Activated T-cell treated with anti-CD3 and anti-CD28 coated beads for 1 hour (primary cell): ENCODE results near the gene ITPR3.
"Not testable (repeated sequence)": the region's sequence is repeated elsewhere in the genome, so short reads cannot be mapped to it uniquely, and the experiment has no call there.

Source experiments
- DNase-seq: peaks from one replicate; pipeline ENCODE4 v3.0.0-alpha.2; 2020; ENCODE audit warnings: low read depth

The ITPR3 gene

GRCh38 chr6:33613795-33614168, 7.3 kb upstream of the ITPR3 start:
- DNase-seq: no peak

GRCh38 chr6:33616113-33616512, 5.0 kb upstream of the ITPR3 start:
- DNase-seq: no peak

DNA sequence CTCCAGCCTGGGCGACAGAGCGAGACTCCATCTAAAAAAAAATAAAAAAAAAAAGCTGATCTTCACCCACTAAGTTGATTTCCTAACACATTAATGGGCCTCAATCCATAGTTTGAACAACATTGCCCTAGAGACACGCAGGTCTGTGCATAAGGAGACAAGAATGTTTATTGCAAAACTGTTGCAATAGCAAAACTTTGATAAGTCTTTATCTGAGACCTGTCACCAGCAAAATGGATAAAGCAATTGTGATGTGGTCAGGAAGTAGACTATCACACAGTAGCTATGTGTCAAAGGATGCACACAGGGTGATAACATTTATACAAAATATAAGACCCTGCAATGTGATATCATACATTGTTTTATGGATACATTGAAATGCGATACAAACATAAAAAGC, 4.2 kb upstream of the ITPR3 start:
- no peak for DNase-seq

- DNase-seq: no peak
Measured at GRCh38 chr6:33619166-33619840, 1.8 kb upstream of the ITPR3 start.

DNA sequence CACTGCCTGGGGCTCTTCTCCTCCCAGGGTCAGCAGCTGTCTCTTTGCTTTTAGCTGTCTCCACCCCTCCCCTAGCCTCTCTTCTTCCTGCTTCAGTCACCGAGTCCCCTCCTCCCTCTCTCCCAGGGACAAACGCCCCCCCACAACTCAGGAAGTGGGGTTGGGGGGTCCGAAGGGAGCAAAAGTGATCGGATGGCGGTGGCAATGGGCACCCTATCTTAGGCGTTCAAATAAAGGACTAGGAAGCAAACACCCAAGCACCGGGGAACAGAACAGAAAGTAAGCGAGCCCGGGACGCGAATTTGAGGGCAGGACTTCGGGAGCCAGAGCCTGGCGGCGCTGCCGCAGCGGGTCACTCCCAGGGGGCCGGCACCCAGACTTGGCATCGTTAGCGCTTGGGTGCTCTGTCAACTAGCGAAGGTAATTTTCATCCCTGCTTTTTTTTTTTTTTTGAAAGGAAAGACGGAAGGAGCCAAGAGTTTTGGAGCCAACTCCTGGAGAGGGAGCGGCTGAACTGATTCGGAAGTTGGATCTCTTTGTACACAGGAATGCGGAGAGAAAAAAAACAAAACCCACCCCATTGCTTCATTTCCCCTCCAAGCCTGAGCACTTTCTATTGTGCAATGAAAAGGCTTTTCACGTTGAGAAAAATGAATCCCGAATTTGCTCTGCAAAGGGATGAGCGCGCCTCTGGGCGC, 815 bp upstream of the ITPR3 start:
- DNase-seq: peak; percentile 23

GRCh38 chr6:33621711-33622388, 728 bp downstream of the ITPR3 start:
- DNase-seq: peak; percentile 21

DNA sequence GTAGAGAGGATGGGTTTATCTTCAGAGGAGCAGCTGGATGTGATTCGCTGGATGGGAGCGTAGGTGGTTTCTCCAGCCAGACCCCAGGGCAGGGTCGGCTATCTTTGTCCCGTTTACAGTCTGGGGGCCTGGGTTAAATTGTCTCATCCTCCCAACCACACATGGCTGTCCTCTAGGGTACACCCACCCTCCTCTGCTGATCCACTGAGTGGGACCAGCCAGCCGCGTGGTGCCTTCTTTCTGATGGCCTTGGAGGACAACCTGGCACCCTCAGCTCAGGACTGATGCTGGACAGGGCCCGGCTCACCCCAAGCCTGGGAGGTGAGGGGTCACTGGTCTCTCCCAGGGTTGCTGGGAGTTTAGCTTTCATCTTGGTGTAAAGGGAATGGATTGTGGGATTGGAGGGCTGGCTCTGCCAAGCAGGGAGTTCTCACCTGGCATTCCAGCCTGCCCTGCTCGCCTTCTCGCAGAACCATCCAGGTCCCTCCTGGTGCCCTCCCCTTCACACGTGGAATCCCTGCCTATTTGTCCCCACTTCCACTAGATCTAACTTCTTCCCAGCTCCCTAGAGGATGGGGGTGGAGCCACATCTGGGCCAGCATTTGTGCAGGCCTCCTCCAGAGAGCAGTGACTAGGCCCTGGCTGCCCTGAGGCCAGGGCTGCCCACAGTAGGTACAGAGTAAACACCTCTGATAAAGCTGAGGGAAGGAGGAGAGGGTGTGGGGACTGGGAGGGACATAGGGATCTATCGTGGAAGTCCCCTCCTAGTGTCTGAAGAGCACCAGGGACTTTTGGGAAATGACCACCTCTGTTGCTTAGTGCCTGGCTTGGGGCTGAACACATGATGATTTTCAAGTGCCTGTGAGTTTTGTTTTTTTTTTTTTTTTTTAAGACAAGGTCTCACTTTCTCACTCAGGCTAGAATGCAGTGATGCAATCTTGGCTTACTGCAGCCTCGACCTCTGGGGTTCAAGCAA, 1.6 kb downstream of the ITPR3 start:
- no peak for DNase-seq

- no peak for DNase-seq
Measured at GRCh38 chr6:33623895-33624381, 2.8 kb downstream of the ITPR3 start.

DNA sequence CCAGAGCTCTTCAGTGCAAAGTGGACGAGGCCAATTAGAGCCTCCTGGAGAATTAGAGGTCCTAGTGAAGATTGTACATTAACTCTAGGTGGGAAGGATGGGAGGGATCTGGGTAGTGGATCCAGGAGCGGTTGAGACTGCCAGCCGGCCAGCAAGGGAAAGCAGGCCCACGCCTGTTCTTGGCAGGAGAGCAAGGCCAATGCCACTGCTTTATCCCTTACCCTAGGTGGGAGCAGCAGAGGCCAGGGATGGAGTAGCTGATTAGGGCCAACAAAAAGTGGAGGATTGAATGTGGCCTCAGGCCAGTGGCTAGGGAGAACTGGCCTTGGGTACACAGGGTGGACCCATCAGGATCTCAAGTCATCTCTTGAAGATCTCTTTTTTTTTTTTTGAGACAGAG, 3.7 kb downstream of the ITPR3 start:
- DNase-seq: no peak

GRCh38 chr6:33627876-33628275, 6.8 kb downstream of the ITPR3 start:
- no peak for DNase-seq

DNA sequence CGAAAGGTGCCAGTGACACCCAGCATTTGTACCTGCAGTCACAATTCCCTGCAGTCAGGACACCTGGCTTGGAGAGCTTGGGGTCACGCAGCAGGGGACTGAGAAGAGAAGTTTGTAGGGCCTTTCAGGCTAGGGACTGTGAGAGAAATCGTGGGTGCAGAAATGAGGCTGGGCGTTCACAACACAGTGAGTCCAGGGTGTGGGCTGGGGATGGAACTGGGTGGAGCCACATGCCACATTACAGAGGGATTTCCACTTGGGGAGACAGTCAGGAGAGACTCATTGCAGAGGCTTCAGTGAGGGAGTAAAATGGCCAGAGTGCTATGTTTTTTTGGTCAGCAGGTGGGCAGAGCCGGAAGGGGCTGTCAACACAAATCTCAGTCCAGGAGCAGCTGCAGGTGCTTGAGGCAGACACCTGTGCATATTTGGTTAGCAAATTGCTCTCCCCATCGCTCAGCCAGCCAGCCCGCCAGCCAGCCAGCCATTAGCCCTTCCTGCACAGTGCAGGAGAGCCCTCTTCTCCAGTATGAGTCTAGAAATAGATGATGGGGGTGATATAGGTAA, 7.4 kb downstream of the ITPR3 start:
- DNase-seq: no peak

DNA sequence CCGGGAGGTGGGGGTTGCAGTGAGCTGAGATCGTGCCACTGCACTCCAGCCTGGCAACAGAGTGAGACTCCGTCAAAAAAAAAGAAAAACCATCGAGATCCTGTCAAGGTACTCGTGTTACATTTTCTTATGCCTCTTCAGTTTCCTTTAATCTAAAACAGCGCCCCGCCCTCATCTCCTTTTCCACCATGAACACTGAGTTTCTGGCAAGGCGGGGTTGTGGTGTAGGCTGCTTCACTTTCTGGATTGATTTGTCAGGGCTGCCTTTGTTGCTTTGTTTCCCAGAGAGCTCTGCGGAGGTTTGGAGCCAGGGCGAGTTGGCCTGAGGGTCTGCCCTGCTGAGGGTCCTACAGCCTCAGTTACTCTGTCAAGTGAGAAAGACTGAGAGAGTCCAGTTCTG, 8.9 kb downstream of the ITPR3 start:
- DNase-seq: peak; percentile 16

GRCh38 chr6:33631521-33631920, 10.4 kb downstream of the ITPR3 start:
- not testable (repeated sequence) for DNase-seq

DNA sequence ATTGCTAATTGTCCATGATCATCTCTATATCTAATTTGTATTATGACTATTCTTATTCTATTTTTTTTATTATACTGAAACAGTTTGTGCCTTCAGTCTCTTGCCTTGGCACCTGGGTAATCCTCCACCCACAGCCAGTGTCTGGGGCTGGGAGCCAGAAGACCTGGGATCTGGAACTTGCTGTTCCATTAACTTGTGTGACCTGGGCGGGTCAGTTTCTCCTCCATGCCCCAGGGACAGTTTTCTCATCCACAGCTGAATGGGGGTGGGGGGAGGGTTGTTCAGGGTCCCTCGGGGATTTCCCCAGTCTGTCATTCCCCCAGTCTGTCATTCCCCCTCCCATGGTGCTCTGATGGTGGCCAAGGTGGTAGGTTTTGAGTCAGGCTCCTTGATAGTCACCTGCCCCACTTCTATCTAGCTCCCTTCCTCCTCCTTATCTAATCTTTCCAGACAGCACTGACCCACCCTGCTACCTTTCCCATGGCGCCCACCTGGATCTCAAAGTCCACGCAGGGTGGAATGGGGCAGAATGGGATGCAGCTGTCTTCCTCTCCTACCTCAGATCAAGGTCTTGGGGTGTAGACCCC, 10.9 kb downstream of the ITPR3 start:
- no peak for DNase-seq

GRCh38 chr6:33632558-33633039, 11.5 kb downstream of the ITPR3 start:
- DNase-seq: peak; percentile 35

DNA sequence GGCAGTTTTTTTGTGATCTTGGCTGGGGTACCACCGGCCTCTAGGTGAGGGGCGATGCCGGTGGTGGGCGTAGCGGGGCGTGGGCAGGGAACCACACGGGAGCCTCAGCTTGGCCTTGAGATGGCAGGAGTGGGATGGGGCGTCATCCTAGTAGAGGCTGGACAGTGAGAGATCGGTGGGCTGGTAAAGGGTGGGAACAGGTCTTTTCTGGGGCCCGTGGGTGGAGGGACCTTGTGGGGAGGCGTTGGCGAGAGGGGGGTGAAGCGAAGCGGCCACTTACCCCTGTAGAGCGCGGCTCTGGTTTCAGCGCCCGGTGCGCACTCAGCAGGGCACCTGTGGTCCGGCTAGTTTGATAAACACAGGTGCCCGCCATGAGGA, 12.0 kb downstream of the ITPR3 start:
- DNase-seq: no peak

DNA sequence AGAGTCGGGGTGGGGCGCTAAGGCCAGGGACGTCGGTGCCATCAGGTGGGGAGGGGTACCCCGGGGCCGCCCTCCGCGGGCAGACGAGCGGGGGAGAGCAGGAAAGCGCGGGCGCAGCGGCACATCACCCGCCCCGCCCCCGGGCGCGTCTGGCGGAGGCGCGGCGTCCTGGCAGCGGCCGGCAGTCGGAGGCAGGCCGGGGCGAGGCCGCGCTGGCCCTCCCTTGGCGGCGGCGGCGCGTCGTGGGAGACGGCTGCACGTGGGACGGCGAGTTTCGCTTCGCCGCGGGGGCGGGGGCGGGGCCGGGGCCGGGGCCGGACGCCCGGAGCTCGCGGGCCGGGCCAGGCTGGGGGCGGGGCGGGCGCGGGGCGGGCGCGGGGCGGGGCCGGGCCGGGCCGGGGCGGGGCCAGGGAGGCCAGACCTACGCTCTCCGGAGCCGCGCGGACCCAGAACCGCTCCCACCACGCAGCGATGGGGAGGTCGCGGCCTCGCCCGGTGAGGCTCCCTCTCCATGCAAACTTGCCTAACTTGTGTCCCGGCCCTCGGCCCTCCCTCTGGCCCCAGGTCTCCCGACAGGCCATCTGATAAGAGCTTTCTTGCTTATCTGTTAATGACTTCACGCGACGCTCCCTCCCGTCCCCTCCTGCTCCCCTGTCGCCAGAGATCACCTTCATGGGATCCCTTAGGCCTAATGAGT, 12.5 kb downstream of the ITPR3 start:
- peak; percentile 37 for DNase-seq

- no peak for DNase-seq
Measured at GRCh38 chr6:33634161-33634727, 13.1 kb downstream of the ITPR3 start.

DNA sequence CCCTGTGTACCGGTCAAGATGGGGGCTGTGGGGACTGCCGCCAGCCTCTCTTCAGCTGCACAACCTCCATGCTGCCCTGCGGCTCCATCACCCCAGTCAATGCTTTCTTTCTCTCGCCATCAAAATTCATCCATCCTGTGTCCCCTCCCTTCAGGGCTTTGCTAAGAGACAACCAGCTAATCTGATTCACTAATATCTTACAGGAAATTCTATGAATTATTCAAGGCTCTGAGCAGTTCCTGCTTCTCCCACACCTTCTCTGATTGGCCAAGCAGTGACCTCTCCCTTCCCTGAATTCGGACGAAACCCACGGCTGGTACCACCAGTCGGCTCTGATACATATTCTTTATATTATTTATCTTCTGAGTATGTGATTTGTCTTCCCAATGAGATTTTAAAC, 13.8 kb downstream of the ITPR3 start:
- DNase-seq: no peak

- DNase-seq: no peak
Measured at GRCh38 chr6:33636655-33637054, 15.5 kb downstream of the ITPR3 start.
